RWPE1 (cell line): ENCODE measurements around the gene MED27.

Experiments used
- CTCF ChIA-PET: fragments of 350-600 bp; sonication (Branson Sonifier 250); formaldehyde crosslinking; extraction: SDS; loops from one replicate; lab custom pipeline; 2021; lab: Yijun Ruan, JAX
- POLR2A ChIA-PET: fragments of 400-600 bp; formaldehyde crosslinking; extraction: SDS; loops from one replicate; lab custom pipeline; 2020; ENCODE audit warnings: antibody characterized with exemption; ENCODE audit not compliant: low non-redundant PET; lab: Yijun Ruan, JAX
- DNase-seq: peaks from one replicate; pipeline ENCODE4 v3.0.0; 2012; ENCODE audit warnings: low spot score
- H3K27ac ChIP-seq: fragments of 450-650 bp; 2 replicates; pipeline ENCODE4 v1.5.1; 2017
- CTCF ChIP-seq: fragments of 450-650 bp; conservative IDR thresholded peaks from 2 replicates; pipeline ENCODE4 v1.5.1; 2017; ENCODE audit warnings: low read depth, mild to moderate bottlenecking

MED27 gene

GRCh38 chr9:132099741-132100407, 20.2 kb upstream of the MED27 start:
- POLR2A ChIA-PET = no interaction called here
- no peak for TF ChIP-seq CTCF
- H3K27ac ChIP-seq = no peak overlapping the region
- CTCF ChIA-PET = no interaction called here
- no peak for DNase-seq

DNA sequence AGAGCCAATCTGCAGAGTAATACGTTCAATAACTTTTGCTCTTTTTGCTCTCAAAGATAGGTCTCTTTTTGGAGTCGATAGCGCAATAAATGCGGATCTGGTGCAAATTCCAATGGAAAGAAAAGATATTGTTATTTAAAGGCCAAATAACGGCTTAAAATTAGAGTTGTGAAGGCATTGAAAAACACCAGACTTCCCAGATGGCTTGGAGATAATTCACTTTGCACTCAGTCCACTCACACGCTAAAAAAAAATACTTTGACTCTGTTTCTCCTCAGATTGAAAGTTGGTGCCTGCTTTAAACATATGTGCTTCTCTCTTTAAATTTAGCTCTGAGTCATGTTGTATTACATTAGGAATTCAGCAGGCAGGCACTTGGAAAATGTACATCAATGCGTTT, 19.5 kb upstream of the MED27 start:
- ChIA-PET CTCF (no interaction called here), POLR2A (no interaction called here)
- no peak for DNase-seq
- no peak for TF ChIP-seq CTCF
- H3K27ac ChIP-seq = no peak overlapping the region

DNA sequence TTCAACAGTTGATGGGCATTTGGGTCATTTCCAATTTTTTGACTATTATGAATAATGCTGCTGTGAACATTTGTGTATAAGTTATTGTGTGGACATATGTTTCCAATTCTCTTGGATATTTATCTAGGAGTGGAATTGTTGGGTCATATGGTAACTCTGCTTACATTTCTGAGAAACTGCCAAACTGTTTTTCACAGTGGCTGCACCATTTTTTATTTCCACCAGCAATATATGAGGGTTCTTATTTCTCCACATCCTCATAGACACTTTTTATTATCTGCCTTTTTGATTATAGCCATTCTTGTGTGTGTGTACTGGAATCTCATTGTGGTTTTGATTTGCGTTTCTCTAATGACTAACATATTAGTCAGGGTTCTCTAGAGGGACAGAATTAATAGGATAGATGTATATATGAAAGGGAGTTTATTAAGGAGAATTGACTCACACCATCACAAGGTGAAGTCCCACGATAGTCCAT, 14.7 kb upstream of the MED27 start:
- ChIA-PET POLR2A (no interaction called here), CTCF (interaction anchor here (0.6 kb wide), 1 partner anchor 46 kb away, joined by 3 read pairs; no protein-coding TSS in a partner anchor)
- no peak for TF ChIP-seq CTCF
- no peak overlapping the region for H3K27ac ChIP-seq
- DNase-seq = no peak

DNA sequence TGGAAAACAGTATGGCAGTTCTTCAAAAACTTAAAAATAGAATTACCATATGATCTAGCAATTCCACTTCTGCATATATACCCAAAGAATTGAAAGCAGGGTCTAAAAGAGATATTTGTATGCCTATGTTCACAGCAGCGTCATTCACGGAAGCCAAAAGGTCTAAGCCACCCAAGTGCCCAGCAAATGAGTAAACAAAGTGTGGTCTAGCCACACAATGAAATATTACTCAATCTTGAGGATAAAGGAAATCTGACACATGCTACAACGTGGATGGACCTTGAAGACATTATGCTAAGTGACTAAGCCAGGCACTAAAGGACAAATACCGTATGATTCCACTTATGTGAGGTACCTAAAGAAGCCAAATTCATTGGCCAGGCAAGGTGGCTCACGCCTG, 11.1 kb upstream of the MED27 start:
- TF ChIP-seq CTCF = no peak
- no peak for DNase-seq
- POLR2A ChIA-PET = no interaction called here
- CTCF ChIA-PET = no interaction called here
- no peak overlapping the region for H3K27ac ChIP-seq

- POLR2A ChIA-PET = no interaction called here
- no peak overlapping the region for H3K27ac ChIP-seq
- CTCF ChIA-PET = no interaction called here
- no peak for TF ChIP-seq CTCF
- DNase-seq = no peak
Measured at GRCh38 chr9:132087438-132088030, 7.9 kb upstream of the MED27 start.

DNA sequence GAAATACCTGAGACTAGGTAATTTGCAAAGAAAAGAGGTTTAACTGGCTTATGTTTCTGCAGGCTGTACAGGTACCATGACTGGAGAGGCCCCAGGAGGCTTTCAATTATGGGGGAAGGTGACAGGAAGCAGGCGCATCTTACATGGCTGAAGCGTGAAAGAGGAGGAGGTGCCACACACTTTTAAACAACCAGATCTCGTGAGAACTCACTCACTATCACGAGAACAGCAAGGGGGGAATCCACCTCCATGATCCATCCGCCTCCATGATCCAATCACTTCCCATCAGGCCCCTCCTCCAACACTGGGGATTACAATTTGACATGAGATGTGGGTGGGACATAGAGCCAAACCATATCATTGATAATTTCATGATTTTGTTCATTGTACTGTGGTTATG, 2.5 kb upstream of the MED27 start:
- DNase-seq = no peak
- CTCF ChIA-PET = interaction anchor here (1.2 kb wide), 1 partner anchor 10 kb away, joined by 3 read pairs; no protein-coding TSS in a partner anchor
- TF ChIP-seq CTCF = no peak
- POLR2A ChIA-PET = no interaction called here
- H3K27ac ChIP-seq = no peak overlapping the region
